Thyroid gland (tissue), 4 donors: ENCODE measurements around the gene ATPAF1. TPM values are rescaled to one million over a fixed set of nuclear protein-coding genes. Genes with fewer than 3 reads are reported as not detected.
"Not testable (repeated sequence)": the region's sequence is repeated elsewhere in the genome, so short reads cannot be mapped to it uniquely, and the experiment has no call there.

ENCODE experiments used
- DNase-seq, 2 donors: peaks; one replicate each; pipeline ENCODE4 v3.0.0-alpha.2; 2019
- H3K27ac ChIP-seq, 3 donors: fragments of 200-600 bp; sonication (generic); 1 replicate in 2 of 3; 2 replicates in 1 of 3; pipeline ENCODE4 v1.5.1; 2016 to 2019; ENCODE audit warnings: mild to moderate bottlenecking in 1 of 3, moderate library complexity in 1 of 3
- H3K27me3 ChIP-seq: fragments of 200-600 bp; sonication (generic); one replicate; pipeline ENCODE4 v1.5.1; 2019
- H3K36me3 ChIP-seq, 2 donors: fragments of 200-600 bp; sonication (generic); one replicate each; pipeline ENCODE4 v1.5.1; 2016 to 2019
- H3K4me1 ChIP-seq, 2 donors: fragments of 200-600 bp; sonication (generic); one replicate each; pipeline ENCODE4 v1.5.1; 2017 to 2019
- H3K4me3 ChIP-seq, 3 donors: fragments of 200-600 bp; sonication (generic); replicated peaks in 1 of 3; 1 replicate in 2 of 3; 2 replicates in 1 of 3; pipeline ENCODE4 v1.5.1; 2016; ENCODE audit warnings: mild to moderate bottlenecking in 1 of 3
- H3K9me3 ChIP-seq: fragments of 200-600 bp; sonication (generic); one replicate; pipeline ENCODE4 v1.5.1; 2017
- CTCF ChIP-seq, 6 experiments: fragments of 200-600 bp in 3 of 6; fragments of 450-650 bp in 3 of 6; sonication (generic) in 3 of 6; IDR thresholded peaks; one replicate each; pipeline ENCODE4 v1.5.1; 2016 to 2019; ENCODE audit warnings: antibody characterized with exemption in 6 of 6, mild to moderate bottlenecking in 2 of 6, inconsistent platforms in 1 of 6, moderate library complexity in 1 of 6
- POLR2A ChIP-seq, 2 donors: fragments of 450-650 bp; IDR thresholded peaks; one replicate each; pipeline ENCODE4 v1.6.1; 2017; ENCODE audit warnings: antibody characterized with exemption in 2 of 2, mild to moderate bottlenecking in 2 of 2, moderate library complexity in 1 of 2
- WGBS, 2 donors: methylation state at CpG; one replicate each; pipeline ENCODE4 v1.1.5; 2017; 5-methylcytosine and 5-hydroxymethylcytosine counted together
- intact Hi-C: fragments of 100-400 bp; cut with DNase I; formaldehyde crosslinking; loops from one replicate; pipeline ENCODE4 v1.15.1; 2023
- total RNA-seq, 4 donors: library from RNA; depleted of rRNA; stranded (reverse); fragments of >200 nt; gene quantifications; one replicate each; pipeline ENCODE4 v1.2.3, GENCODE V29; 2016

Gene ATPAF1
- total RNA-seq, 4 donors from 2014 or later, result 48.0 to 85.6 (median 56.3) TPM

DNA sequence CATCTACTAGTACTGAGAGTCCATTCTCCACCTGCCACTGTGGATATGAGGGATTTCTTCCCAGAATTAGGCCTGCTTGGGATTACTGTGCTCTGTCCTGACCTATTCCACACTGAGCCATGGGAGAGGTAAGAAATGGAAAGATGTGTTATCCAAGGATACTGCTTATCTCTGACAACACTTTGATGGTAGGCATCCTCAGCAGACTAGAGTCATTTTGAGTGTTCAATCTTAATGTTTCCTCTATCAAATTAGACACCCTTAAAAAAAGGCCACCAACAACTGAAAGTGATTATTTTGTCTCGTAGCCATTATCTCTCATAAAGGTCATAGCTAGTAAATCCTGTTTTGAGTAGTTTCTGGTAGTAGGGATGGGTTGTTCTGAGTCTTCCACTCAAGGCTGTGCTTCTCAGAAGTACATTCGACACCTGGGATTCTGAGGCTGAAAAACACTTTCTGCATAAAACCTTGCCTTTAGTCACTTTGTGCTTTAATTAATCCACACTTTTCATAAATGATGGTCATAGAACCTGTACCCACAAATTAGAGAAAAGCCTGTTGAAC is 8.8 kb downstream of the ATPAF1 start:
- Histone ChIP-seq H3K4me1 (no peaks in the 10 kb centered on the region), H3K27ac (no peak overlapping the region), H3K4me3 (no peak overlapping the region), H3K9me3 (no peaks in the 10 kb centered on the region), H3K27me3 (no peaks in the 10 kb centered on the region), H3K36me3 (peaks cover 7 to 25% of the 10 kb centered on the region in 2 donors)
- TF ChIP-seq CTCF (IDR thresholded peaks at IDR 0.05) (no peak), POLR2A (IDR thresholded peaks at IDR 0.05) (no peak)
- no peak for DNase-seq
- 90 to 91% methylated on average over 2 of the region's 2 CpGs for WGBS, 2 donors
- intact Hi-C loops, result no loop called here

GRCh38 chr1:46657775-46658174 is 10.4 kb downstream of the ATPAF1 start:
- Histone ChIP-seq H3K4me3 (no peak overlapping the region), H3K9me3 (no peaks in the 10 kb centered on the region), H3K36me3 (peaks cover 7 to 22% of the 10 kb centered on the region in 2 donors), H3K4me1 (no peaks in the 10 kb centered on the region), H3K27me3 (no peaks in the 10 kb centered on the region), H3K27ac (no peak overlapping the region)
- intact Hi-C loops, result no loop called here
- TF ChIP-seq POLR2A (IDR thresholded peaks at IDR 0.05), result no peak
- WGBS, 2 donors, result 94 to 100% methylated on average over 1 of the region's 1 CpG
- no peak for DNase-seq

GRCh38 chr1:46656643-46657042 is 11.5 kb downstream of the ATPAF1 start:
- H3K27ac ChIP-seq, result no peak overlapping the region
- WGBS, 2 donors, result 64 to 85% methylated on average over 2 of the region's 2 CpGs

DNA sequence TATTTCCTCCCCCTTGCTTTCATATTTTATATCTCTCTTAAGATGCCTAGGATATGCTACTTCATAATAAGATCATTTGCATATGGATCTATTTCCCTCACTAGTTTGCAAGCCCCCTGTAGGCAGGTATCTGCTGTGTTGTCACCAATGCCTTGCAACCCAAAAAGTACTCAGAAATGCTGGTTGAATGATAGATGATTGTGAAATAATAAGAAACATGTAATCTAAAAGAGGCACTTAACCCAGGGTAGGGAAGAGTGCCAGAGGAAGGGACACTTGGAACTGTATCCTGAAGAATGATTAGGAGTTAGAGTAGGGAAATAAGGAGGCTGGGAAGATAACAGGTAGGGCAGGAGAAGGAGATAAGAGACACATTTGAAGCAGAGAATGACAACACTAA is 12.3 kb downstream of the ATPAF1 start:
- no peaks in the 10 kb centered on the region for H3K4me1 ChIP-seq
- intact Hi-C loops, result no loop called here
- H3K36me3 ChIP-seq, result peaks cover 7 to 29% of the 10 kb centered on the region in 2 donors
- DNase-seq, result no peak
- no peaks in the 10 kb centered on the region for H3K9me3 ChIP-seq
- H3K27ac ChIP-seq, result no peak overlapping the region
- TF ChIP-seq CTCF (IDR thresholded peaks at IDR 0.05) (no peak), POLR2A (IDR thresholded peaks at IDR 0.05) (no peak)
- H3K4me3 ChIP-seq, result no peak overlapping the region
- H3K27me3 ChIP-seq, result no peaks in the 10 kb centered on the region

More at GRCh38 chr1:46656643-46657042, 11.5 kb downstream of the ATPAF1 start:
- Histone ChIP-seq H3K9me3 (no peaks in the 10 kb centered on the region), H3K27me3 (no peaks in the 10 kb centered on the region), H3K36me3 (peaks cover 7 to 29% of the 10 kb centered on the region in 2 donors), H3K4me3 (no peak overlapping the region), H3K4me1 (no peaks in the 10 kb centered on the region)
- TF ChIP-seq CTCF (IDR thresholded peaks at IDR 0.05) (no peak), POLR2A (IDR thresholded peaks at IDR 0.05) (no peak)
- intact Hi-C loops, result no loop called here
- DNase-seq, result no peak

GRCh38 chr1:46654698-46655097 is 13.5 kb downstream of the ATPAF1 start:
- H3K27ac ChIP-seq, intact Hi-C loops, H3K27me3 ChIP-seq, H3K4me1 ChIP-seq, H3K9me3 ChIP-seq, DNase-seq, H3K4me3 ChIP-seq: not testable (repeated sequence)
- WGBS, 2 donors, result 94 to 98% methylated on average over 2 of the region's 2 CpGs
- H3K36me3 ChIP-seq, result peaks cover 10 to 29% of the 10 kb centered on the region in 2 donors

DNA sequence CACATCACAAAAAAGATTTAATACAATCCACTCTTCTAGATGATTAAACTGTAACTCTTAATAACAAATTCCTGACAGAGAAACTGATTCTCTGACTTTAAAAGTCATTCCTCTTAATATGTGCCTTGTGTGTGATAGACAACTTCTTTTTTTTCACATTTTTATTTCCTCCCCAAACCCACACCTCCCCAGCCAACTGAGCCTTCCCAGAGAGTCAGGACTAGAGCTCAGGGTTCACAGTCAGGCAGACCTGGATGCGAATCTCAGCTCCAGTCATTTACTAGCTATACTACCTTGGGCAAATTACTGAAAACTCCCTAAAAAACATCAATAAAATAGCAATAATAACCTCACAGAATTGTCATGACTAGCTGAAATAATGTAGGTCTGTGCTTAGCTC is 14.2 kb downstream of the ATPAF1 start:
- H3K4me1 ChIP-seq, result no peaks in the 10 kb centered on the region
- no peak overlapping the region for H3K4me3 ChIP-seq
- H3K27me3 ChIP-seq, result no peaks in the 10 kb centered on the region
- H3K36me3 ChIP-seq, result peaks cover 14 to 29% of the 10 kb centered on the region in 2 donors
- H3K9me3 ChIP-seq, result no peaks in the 10 kb centered on the region
- no peak for DNase-seq
- no peak overlapping the region for H3K27ac ChIP-seq
- intact Hi-C loops, result no loop called here
- WGBS, 2 donors, result 90 to 94% methylated on average over 1 of the region's 1 CpG
- TF ChIP-seq CTCF (IDR thresholded peaks at IDR 0.05) (no peak), POLR2A (IDR thresholded peaks at IDR 0.05) (no peak)
